GM23248 (cell line): ENCODE data around the gene HEXB. TPM values are rescaled to one million over a fixed set of nuclear protein-coding genes. Genes with fewer than 3 reads are reported as not detected.

Source experiments
- DNase-seq: peaks from one replicate; pipeline ENCODE4 v3.0.0-alpha.2; 2015
- H2AFZ ChIP-seq: fragments of 200-600 bp; sonication (generic); 2 replicates; pipeline ENCODE4 v1.6.1; 2016; ENCODE audit warnings: antibody characterized with exemption
- H3F3A ChIP-seq: fragments of 200-600 bp; sonication (generic); 2 replicates; pipeline ENCODE4 v1.6.1; 2016; ENCODE audit warnings: mild to moderate bottlenecking, antibody characterized with exemption, mixed run types; ENCODE audit not compliant: insufficient read depth
- H3K27ac ChIP-seq: fragments of 200-600 bp; sonication (generic); 2 replicates; pipeline ENCODE4 v1.5.1; 2016; ENCODE audit warnings: mild to moderate bottlenecking
- H3K27me3 ChIP-seq: fragments of 200-600 bp; sonication (generic); replicated peaks from 2 replicates; pipeline ENCODE4 v1.6.1; 2016; ENCODE audit warnings: mild to moderate bottlenecking; ENCODE audit not compliant: insufficient read depth
- H3K36me3 ChIP-seq: fragments of 200-600 bp; sonication (generic); 2 replicates; pipeline ENCODE4 v1.6.1; 2016; ENCODE audit warnings: low read depth, mild to moderate bottlenecking
- H3K4me1 ChIP-seq: fragments of 200-600 bp; sonication (generic); 2 replicates; pipeline ENCODE4 v1.6.1; 2016; ENCODE audit warnings: mild to moderate bottlenecking; ENCODE audit not compliant: insufficient read depth
- H3K4me2 ChIP-seq: fragments of 200-600 bp; sonication (generic); one replicate; pipeline ENCODE4 v1.6.1; 2016; ENCODE audit warnings: mild to moderate bottlenecking; ENCODE audit not compliant: unreplicated experiment
- H3K4me3 ChIP-seq: fragments of 200-600 bp; sonication (generic); 2 replicates; pipeline ENCODE4 v1.5.1; 2016; ENCODE audit warnings: mild to moderate bottlenecking
- H3K79me2 ChIP-seq: fragments of 200-600 bp; sonication (generic); 2 replicates; pipeline ENCODE4 v1.6.1; 2016; ENCODE audit warnings: mild to moderate bottlenecking; ENCODE audit not compliant: insufficient read depth
- H3K9ac ChIP-seq: fragments of 200-600 bp; sonication (generic); 2 replicates; pipeline ENCODE4 v1.6.1; 2016; ENCODE audit warnings: mild to moderate bottlenecking
- H3K9me2 ChIP-seq: fragments of 200-600 bp; sonication (generic); 2 replicates; pipeline ENCODE4 v1.6.1; 2016; ENCODE audit warnings: mixed run types, mild to moderate bottlenecking, moderate library complexity; ENCODE audit not compliant: insufficient read depth
- H3K9me3 ChIP-seq: fragments of 200-600 bp; sonication (generic); one replicate; pipeline ENCODE4 v1.6.1; 2017; ENCODE audit warnings: low read depth
- H4K20me1 ChIP-seq: fragments of 200-600 bp; sonication (generic); 2 replicates; pipeline ENCODE4 v1.6.0; 2016; ENCODE audit not compliant: insufficient read depth
- EZH2 ChIP-seq: fragments of 200-600 bp; sonication (generic); IDR thresholded peaks from 2 replicates; pipeline ENCODE4 v1.6.1; 2018; ENCODE audit warnings: antibody characterized with exemption, mild to moderate bottlenecking; ENCODE audit not compliant: insufficient read depth, poor library complexity, severe bottlenecking
- EZH2phosphoT487 ChIP-seq: fragments of 200-600 bp; sonication (generic); IDR thresholded peaks from 2 replicates; pipeline ENCODE4 v1.6.1; 2018; ENCODE audit warnings: antibody characterized with exemption, moderate library complexity, mild to moderate bottlenecking, low read depth; ENCODE audit not compliant: insufficient read depth
- WGBS, 2 experiments: methylation state at CpG; one replicate each; pipeline ENCODE4 v1.1.6; 2015 to 2017; ENCODE audit warnings: low lambda C conversion rate in 2 of 2, low coverage in 1 of 2; ENCODE audit errors: missing lambda C conversion rate in 2 of 2; 5-methylcytosine and 5-hydroxymethylcytosine counted together
- in situ Hi-C: fragments of 300-500 bp; cut with MboI; formaldehyde crosslinking; loops from 2 replicates; pipeline ENCODE4 v1.15.0; 2020
- polyA plus RNA-seq: library from polyadenylated mRNA; unstranded; fragments of >200 nt; fragmentation: Nextera tagmentation; extraction: Ambion mirVana; gene quantifications from 2 replicates; pipeline ENCODE4 v1.2.1, GENCODE V29; 2016
- total RNA-seq: library from RNA; depleted of rRNA; stranded (reverse); fragments of >200 nt; shearing (Covaris generic); gene quantifications from 2 replicates; pipeline ENCODE4 v1.2.3, GENCODE V29; 2014

HEXB gene
- total and polyA plus RNA-seq, 2 experiments from 2014 or later, result 106 to 127 TPM

DNA sequence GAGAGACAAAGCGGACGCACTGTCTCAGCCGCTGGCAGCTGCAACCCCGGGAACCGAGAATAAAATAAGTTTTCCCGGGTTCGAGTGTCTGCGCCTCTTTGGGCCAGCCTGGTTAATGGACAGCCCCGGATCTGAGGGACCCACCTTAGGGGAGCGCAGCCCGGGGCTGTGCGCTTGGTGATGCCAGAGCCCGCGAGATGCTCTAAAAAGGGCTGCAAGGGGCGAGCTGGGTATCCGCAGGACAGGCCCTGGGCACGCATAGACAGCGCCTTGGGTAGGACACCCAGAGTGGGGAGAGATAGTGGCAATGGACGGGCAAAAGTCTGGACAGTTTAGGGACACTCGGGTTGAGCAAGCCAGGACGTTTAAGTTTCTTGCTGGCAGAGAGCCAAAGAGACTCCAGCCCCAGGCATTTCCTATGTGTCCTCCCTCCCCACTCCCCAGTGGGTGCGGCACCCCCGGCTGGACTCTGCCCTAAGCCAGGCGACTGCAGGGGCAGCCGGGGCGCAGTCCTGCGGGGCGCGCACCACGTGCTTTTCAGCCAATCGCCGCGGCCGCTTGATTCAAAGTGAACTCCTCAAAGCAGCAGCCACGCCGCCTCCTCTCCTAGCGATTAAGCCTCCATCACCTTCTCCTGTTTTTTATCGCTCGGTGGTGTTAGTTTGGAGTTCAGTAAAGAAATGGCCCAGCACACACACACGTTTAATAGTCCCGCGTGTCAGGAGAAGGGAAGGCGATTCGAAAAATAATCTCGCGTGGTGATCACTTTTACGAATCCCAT lies 43.9 kb upstream of the HEXB start:
- Histone ChIP-seq H3K27me3 (no peaks in the 10 kb centered on the region), H3K9me2 (no peaks in the 10 kb centered on the region), H3K27ac (peak overlapping the region; percentile 57), H4K20me1 (no peaks in the 10 kb centered on the region), H3K9ac (peak overlapping the region; percentile 82), H3K79me2 (peaks cover 35% of the 10 kb centered on the region), H3K9me3 (no peaks in the 10 kb centered on the region), H3K4me1 (peaks cover 38% of the 10 kb centered on the region), H3F3A (peaks cover 45% of the 10 kb centered on the region), H2AFZ (peak overlapping the region; percentile 83), H3K4me3 (peak overlapping the region; percentile 89), H3K36me3 (no peaks in the 10 kb centered on the region), H3K4me2 (peak overlapping the region; percentile 97)
- in situ Hi-C loops, result loop anchor here (10.0 kb wide), 1 partner anchor 606 kb away; no protein-coding TSS in a partner anchor
- 0 to 1% methylated on average over 41 to 46 of the region's 47 CpGs for WGBS, 2 experiments
- DNase-seq, result peak; percentile 91
- no peak for TF ChIP-seq EZH2
- no peak for TF ChIP-seq EZH2phosphoT487

DNA sequence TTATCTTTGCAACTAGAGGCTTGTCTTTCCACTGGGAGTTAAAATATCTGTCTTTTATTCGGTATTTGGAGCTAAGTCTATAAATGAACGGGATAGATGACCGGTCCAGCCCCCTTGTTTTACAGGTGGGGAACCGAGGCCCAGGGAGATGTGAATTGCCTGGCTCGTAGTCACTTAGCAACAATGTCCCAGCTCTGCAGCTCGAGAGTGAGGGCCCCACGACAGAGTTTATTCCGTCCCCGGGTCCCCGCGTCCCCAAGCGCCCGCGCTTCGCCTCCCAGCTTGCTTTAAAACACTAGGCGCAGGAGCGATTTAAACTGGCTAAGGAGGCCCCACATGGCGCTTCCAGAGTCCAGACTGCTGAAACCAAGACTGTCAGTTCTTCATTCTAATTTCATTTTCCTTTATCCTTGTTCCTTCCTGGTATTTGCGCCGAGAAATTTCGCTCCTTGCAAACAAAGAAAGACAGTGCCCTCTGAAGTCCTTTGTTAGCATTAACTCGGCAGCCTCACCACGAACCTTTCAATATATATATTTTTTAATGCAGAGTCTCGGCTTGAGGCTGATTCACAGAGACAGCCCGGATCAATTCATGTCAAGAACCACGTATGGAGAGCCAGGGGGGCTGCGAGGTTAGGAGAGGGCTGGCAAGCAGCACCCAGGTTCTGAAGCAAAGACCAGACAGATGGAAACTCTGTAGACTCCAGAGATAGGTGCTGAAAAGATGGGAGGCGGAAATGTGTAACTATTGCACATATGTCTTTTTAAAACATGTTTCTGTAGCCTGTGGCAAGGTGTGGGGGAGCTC lies 43.1 kb upstream of the HEXB start:
- Histone ChIP-seq H2AFZ (peak overlapping the region; percentile 83), H3K27me3 (no peaks in the 10 kb centered on the region), H3K36me3 (no peaks in the 10 kb centered on the region), H3K9me2 (no peaks in the 10 kb centered on the region), H3K79me2 (peaks cover 27% of the 10 kb centered on the region), H3K9me3 (no peaks in the 10 kb centered on the region), H4K20me1 (no peaks in the 10 kb centered on the region), H3K4me1 (peaks cover 38% of the 10 kb centered on the region), H3K4me2 (peak overlapping the region; percentile 97), H3K27ac (peak overlapping the region; percentile 57), H3K4me3 (peak overlapping the region; percentile 89), H3K9ac (peak overlapping the region; percentile 82), H3F3A (peaks cover 45% of the 10 kb centered on the region)
- 5 to 6% methylated on average over 28 of the region's 28 CpGs for WGBS, 2 experiments
- peak; percentile 91 for DNase-seq
- in situ Hi-C loops, result loop anchor here (10.0 kb wide), 1 partner anchor 607 kb away; no protein-coding TSS in a partner anchor
- TF ChIP-seq EZH2phosphoT487 (no peak), EZH2 (no peak)

- Histone ChIP-seq H3K27ac (peak overlapping the region; percentile 77; the same call in 1 of the 2 replicates), H3K27me3 (no peaks in the 10 kb centered on the region), H3K9me2 (no peaks in the 10 kb centered on the region), H4K20me1 (no peaks in the 10 kb centered on the region), H3F3A (peaks cover 41% of the 10 kb centered on the region), H2AFZ (peak overlapping the region; percentile 83; the same call in 1 of the 2 replicates), H3K9me3 (no peaks in the 10 kb centered on the region), H3K4me2 (peak overlapping the region; percentile 97), H3K79me2 (peaks cover 22% of the 10 kb centered on the region), H3K36me3 (no peaks in the 10 kb centered on the region), H3K4me1 (peaks cover 33% of the 10 kb centered on the region), H3K9ac (peak overlapping the region; percentile 32; the same call in 1 of the 2 replicates), H3K4me3 (no peak overlapping the region)
- no peak for TF ChIP-seq EZH2
- no peak for TF ChIP-seq EZH2phosphoT487
- WGBS, 2 experiments, result 81 to 84% methylated on average over 6 of the region's 6 CpGs
- peak; percentile 26 for DNase-seq
- in situ Hi-C loops, result loop anchor here (10.0 kb wide), 1 partner anchor 608 kb away; no protein-coding TSS in a partner anchor
These were observed 42.5 kb upstream of the HEXB start for GRCh38 chr5:74642543-74642863.

DNA sequence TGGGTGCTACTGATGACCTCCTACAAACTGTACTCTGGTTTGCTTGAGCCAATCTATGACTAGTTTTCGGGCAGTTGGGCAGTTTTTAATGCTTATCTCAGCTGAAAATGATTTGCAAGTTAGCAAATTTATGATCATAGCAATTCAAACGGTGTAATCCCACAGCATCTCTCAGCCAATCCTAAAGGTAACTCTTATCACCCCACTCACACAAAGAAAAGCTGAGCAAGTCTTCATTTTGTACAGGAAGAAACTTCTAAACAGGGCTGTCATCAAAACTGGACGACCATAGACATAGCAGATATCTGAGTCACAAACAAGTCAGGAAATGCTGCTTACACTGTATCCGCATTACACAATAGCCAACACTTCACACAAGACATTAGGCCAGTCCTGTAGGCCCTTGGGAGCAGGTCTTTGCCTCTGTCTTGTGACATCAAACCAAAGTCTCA lies 41.9 kb upstream of the HEXB start:
- peak overlapping the region; percentile 97 for H3K4me2 ChIP-seq
- H3K4me1 ChIP-seq, result peaks cover 26% of the 10 kb centered on the region
- H3K9me3 ChIP-seq, result no peaks in the 10 kb centered on the region
- TF ChIP-seq EZH2, result no peak
- peaks cover 16% of the 10 kb centered on the region for H3K79me2 ChIP-seq
- no peaks in the 10 kb centered on the region for H3K9me2 ChIP-seq
- H3F3A ChIP-seq, result peaks cover 35% of the 10 kb centered on the region
- peak overlapping the region; percentile 36 for H3K4me3 ChIP-seq
- peak overlapping the region; percentile 77 for H3K27ac ChIP-seq
- peak overlapping the region; percentile 62; the same call in 1 of the 2 replicates for H2AFZ ChIP-seq
- no peaks in the 10 kb centered on the region for H4K20me1 ChIP-seq
- H3K27me3 ChIP-seq, result no peaks in the 10 kb centered on the region
- H3K9ac ChIP-seq, result peak overlapping the region; percentile 32; the same call in 1 of the 2 replicates
- DNase-seq, result peak; percentile 94
- H3K36me3 ChIP-seq, result no peaks in the 10 kb centered on the region
- in situ Hi-C loops, result loop anchor here (10.0 kb wide), 1 partner anchor 608 kb away; no protein-coding TSS in a partner anchor
- WGBS, 2 experiments, result 2 to 5% methylated on average over 4 of the region's 4 CpGs
